Caco-2 (cell line): ENCODE results near the gene ADNP2. TPM values are rescaled to one million over a fixed set of nuclear protein-coding genes. Genes with fewer than 3 reads are reported as not detected.

Experiments
- BruUV-seq: library from RNA; stranded (reverse); fragments of 400-500 nt; replicated peaks from 2 replicates; lab custom pipeline; 2021; lab: Mats Ljungman, UMichigan
- CTCF ChIA-PET: fragments of 300-600 bp; sonication (Branson Sonifier 250); formaldehyde crosslinking; loops from one replicate; lab custom pipeline; 2022; ENCODE audit warnings: antibody characterized with exemption; lab: Charles Lee
- POLR2A ChIA-PET: fragments of 300-600 bp; sonication (Branson Sonifier 250); formaldehyde crosslinking; loops from one replicate; lab custom pipeline; 2022; ENCODE audit warnings: antibody characterized with exemption; lab: Charles Lee
- DNase-seq, 2 experiments: peaks; one replicate each; pipeline versions ENCODE4 v3.0.0 to v3.0.0-alpha.2; 2020 to 2022
- H3K27me3 ChIP-seq: replicated peaks from 2 replicates; pipeline ENCODE4 v1.6.0; 2011; ENCODE audit warnings: low read length; ENCODE audit not compliant: control insufficient read depth, insufficient read depth
- H3K36me3 ChIP-seq: 2 replicates; pipeline ENCODE4 v1.5.1; 2011; ENCODE audit warnings: low read length; ENCODE audit not compliant: control insufficient read depth, insufficient read depth
- H3K4me1 ChIP-seq: fragments of 250-450 bp; sonication (Bioruptor Pico); 2 replicates; pipeline ENCODE4 v1.5.1; 2020; ENCODE audit warnings: mild to moderate bottlenecking
- H3K4me3 ChIP-seq: 2 replicates; pipeline ENCODE4 v1.5.1; 2011; ENCODE audit warnings: low read depth, mild to moderate bottlenecking, control low read depth, low read length
- H3K9me3 ChIP-seq: fragments of 250-450 bp; sonication (Bioruptor Pico); 2 replicates; pipeline ENCODE4 v1.5.1; 2020; ENCODE audit warnings: mild to moderate bottlenecking, moderate library complexity
- H3K27ac Mint-ChIP-seq: one replicate; pipeline ENCODE4 v1.8.0; 2022; ENCODE audit warnings: mixed read lengths; ENCODE audit not compliant: unreplicated experiment
- H3K27me3 Mint-ChIP-seq: one replicate; pipeline ENCODE4 v1.8.0; 2022; ENCODE audit warnings: mixed read lengths; ENCODE audit not compliant: insufficient read depth, unreplicated experiment
- H3K36me3 Mint-ChIP-seq: one replicate; pipeline ENCODE4 v1.8.0; 2022; ENCODE audit warnings: mild to moderate bottlenecking, mixed read lengths; ENCODE audit not compliant: insufficient read depth, unreplicated experiment
- H3K4me1 Mint-ChIP-seq: one replicate; pipeline ENCODE4 v1.8.0; 2022; ENCODE audit warnings: low read depth, mixed read lengths; ENCODE audit not compliant: unreplicated experiment
- H3K4me3 Mint-ChIP-seq: one replicate; pipeline ENCODE4 v1.8.0; 2022; ENCODE audit warnings: mild to moderate bottlenecking, moderate library complexity, mixed read lengths; ENCODE audit not compliant: unreplicated experiment
- H3K9me3 Mint-ChIP-seq: one replicate; pipeline ENCODE4 v1.8.0; 2022; ENCODE audit warnings: mixed read lengths; ENCODE audit not compliant: unreplicated experiment
- intact Hi-C: fragments of 100-400 bp; cut with micrococcal nuclease; formaldehyde crosslinking; loops from one replicate; pipeline ENCODE4 v1.10.0; 2022; ENCODE audit not compliant: unreplicated experiment
- total RNA-seq: library from RNA; stranded (reverse); gene quantifications from 2 replicates; pipeline ENCODE4 v1.2.3, GENCODE V29; 2022
- TF ChIP-seq, protein P1 (sequence below), 2 experiments: fragments of 200-600 bp in 1 of 2; IDR thresholded peaks; 1 replicate in 1 of 2; 2 replicates in 1 of 2; pipeline versions ENCODE4 v1.5.1 to v1.8.0; 2011 to 2022; ENCODE audit warnings: antibody characterized with exemption in 1 of 2, control low read depth in 1 of 2, inconsistent platforms in 1 of 2, low read depth in 1 of 2, low read length in 1 of 2, mild to moderate bottlenecking in 1 of 2, moderate library complexity in 1 of 2; ENCODE audit not compliant: insufficient read depth in 1 of 2, severe bottlenecking in 1 of 2, unreplicated experiment in 1 of 2

The ADNP2 gene
- total RNA-seq, 1 experiment from 2014 or later: 22.1 TPM

- POLR2A ChIA-PET: no interaction called here
- H3K4me3 Mint-ChIP-seq: no peak overlapping the region
- intact Hi-C loops: no loop called here
- no peaks in the 10 kb centered on the region for H3K9me3 Mint-ChIP-seq
- H3K27me3 Mint-ChIP-seq: no peaks in the 10 kb centered on the region
- DNase-seq: no peak
- H3K4me3 ChIP-seq: no peak overlapping the region
- no peaks in the 10 kb centered on the region for H3K9me3 ChIP-seq
- H3K36me3 ChIP-seq: no peaks in the 10 kb centered on the region
- BruUV-seq: no TSS peak
- no peak overlapping the region for H3K27ac Mint-ChIP-seq
- no peaks in the 10 kb centered on the region for H3K4me1 Mint-ChIP-seq
- no peaks in the 10 kb centered on the region for H3K4me1 ChIP-seq
- TF ChIP-seq, protein P1, sequence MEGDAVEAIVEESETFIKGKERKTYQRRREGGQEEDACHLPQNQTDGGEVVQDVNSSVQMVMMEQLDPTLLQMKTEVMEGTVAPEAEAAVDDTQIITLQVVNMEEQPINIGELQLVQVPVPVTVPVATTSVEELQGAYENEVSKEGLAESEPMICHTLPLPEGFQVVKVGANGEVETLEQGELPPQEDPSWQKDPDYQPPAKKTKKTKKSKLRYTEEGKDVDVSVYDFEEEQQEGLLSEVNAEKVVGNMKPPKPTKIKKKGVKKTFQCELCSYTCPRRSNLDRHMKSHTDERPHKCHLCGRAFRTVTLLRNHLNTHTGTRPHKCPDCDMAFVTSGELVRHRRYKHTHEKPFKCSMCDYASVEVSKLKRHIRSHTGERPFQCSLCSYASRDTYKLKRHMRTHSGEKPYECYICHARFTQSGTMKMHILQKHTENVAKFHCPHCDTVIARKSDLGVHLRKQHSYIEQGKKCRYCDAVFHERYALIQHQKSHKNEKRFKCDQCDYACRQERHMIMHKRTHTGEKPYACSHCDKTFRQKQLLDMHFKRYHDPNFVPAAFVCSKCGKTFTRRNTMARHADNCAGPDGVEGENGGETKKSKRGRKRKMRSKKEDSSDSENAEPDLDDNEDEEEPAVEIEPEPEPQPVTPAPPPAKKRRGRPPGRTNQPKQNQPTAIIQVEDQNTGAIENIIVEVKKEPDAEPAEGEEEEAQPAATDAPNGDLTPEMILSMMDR (IDR thresholded peaks at IDR 0.05; ENCODE audit: insufficient read depth in 1 of 2, low read depth in 1 of 2, low read length in 1 of 2, severe bottlenecking in 1 of 2, unreplicated experiment in 1 of 2): no peak
- no peaks in the 10 kb centered on the region for H3K36me3 Mint-ChIP-seq
- H3K27me3 ChIP-seq: no peaks in the 10 kb centered on the region
- CTCF ChIA-PET: no interaction called here
Observed at GRCh38 chr18:80169607-80170006, 60.5 kb downstream of the ADNP2 start.

- ChIA-PET POLR2A (no interaction called here), CTCF (no interaction called here)
- no peaks in the 10 kb centered on the region for H3K27me3 Mint-ChIP-seq
- no peak overlapping the region for H3K27ac Mint-ChIP-seq
- no peaks in the 10 kb centered on the region for H3K36me3 Mint-ChIP-seq
- no peaks in the 10 kb centered on the region for H3K9me3 Mint-ChIP-seq
- no peaks in the 10 kb centered on the region for H3K9me3 ChIP-seq
- no peaks in the 10 kb centered on the region for H3K27me3 ChIP-seq
- BruUV-seq: no TSS peak
- intact Hi-C loops: no loop called here
- no peaks in the 10 kb centered on the region for H3K36me3 ChIP-seq
- H3K4me1 ChIP-seq: no peaks in the 10 kb centered on the region
- TF ChIP-seq, protein P1 (IDR thresholded peaks at IDR 0.05; ENCODE audit: insufficient read depth in 1 of 2, low read depth in 1 of 2, low read length in 1 of 2, severe bottlenecking in 1 of 2, unreplicated experiment in 1 of 2): no peak
- H3K4me3 Mint-ChIP-seq: no peak overlapping the region
- H3K4me3 ChIP-seq: no peak overlapping the region
- no peaks in the 10 kb centered on the region for H3K4me1 Mint-ChIP-seq
- no peak for DNase-seq
Observed at GRCh38 chr18:80170395-80171053, 61.5 kb downstream of the ADNP2 start.

- DNase-seq: no peak
- Histone ChIP-seq H3K4me3 (no peak overlapping the region), H3K36me3 (no peaks in the 10 kb centered on the region), H3K9me3 (no peaks in the 10 kb centered on the region), H3K27me3 (no peaks in the 10 kb centered on the region), H3K4me1 (no peaks in the 10 kb centered on the region)
- no peak overlapping the region for H3K4me3 Mint-ChIP-seq
- H3K9me3 Mint-ChIP-seq: no peaks in the 10 kb centered on the region
- intact Hi-C loops: no loop called here
- no peaks in the 10 kb centered on the region for H3K27me3 Mint-ChIP-seq
- no peak overlapping the region for H3K27ac Mint-ChIP-seq
- POLR2A ChIA-PET: no interaction called here
- no peaks in the 10 kb centered on the region for H3K36me3 Mint-ChIP-seq
- H3K4me1 Mint-ChIP-seq: no peaks in the 10 kb centered on the region
- BruUV-seq: no TSS peak
- CTCF ChIA-PET: no interaction called here
- TF ChIP-seq, protein P1 (IDR thresholded peaks at IDR 0.05; ENCODE audit: insufficient read depth in 1 of 2, low read depth in 1 of 2, low read length in 1 of 2, severe bottlenecking in 1 of 2, unreplicated experiment in 1 of 2): peak; percentile 36 to 43
Observed at GRCh38 chr18:80171054-80171872, 62.2 kb downstream of the ADNP2 start.
